ENCODE measurements around the gene RMI2. TPM values are rescaled to one million over a fixed set of nuclear protein-coding genes. Genes with fewer than 3 reads are reported as not detected.

The RMI2 gene
- total RNA-seq, 2 experiments from 2014 or later, result 68.9 to 69.9 TPM

- CTCF ChIA-PET, result interaction anchor here (0.9 to 1.5 kb wide), 2 partner anchors 21 to 94 kb away, joined by 3 read pairs; no protein-coding TSS in a partner anchor
- no peak overlapping the region for H3K4me3 Mint-ChIP-seq
Observed at GRCh38 chr16:11350921-11351335, 5.7 kb downstream of the RMI2 start.

DNA sequence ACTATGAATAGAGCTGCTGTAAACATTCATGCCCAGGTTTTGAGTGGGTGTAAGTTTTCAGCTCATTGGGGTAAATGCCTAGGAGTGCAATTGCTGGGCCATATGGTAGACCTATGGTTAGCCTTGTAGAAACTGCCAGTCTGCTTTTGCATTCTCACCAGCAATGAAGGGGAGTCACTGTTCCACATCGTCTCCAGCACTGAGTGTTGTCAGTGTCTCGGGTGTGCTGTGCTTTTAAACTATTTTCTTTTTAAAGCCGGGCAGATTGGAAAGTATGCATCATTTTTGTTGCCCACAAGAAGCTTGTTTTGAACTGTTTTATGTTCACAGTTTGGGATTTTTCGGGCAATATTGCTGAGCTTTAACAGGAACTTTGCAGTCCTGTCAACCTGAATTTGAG is 7.9 kb downstream of the RMI2 start:
- no peak for DNase-seq
- intact Hi-C loops (cut with micrococcal nuclease), result no loop called here
- H3K27ac Mint-ChIP-seq, result peak overlapping the region; percentile 98
- H3K4me1 Mint-ChIP-seq (ENCODE audit: low read depth), result peaks cover 70% of the 10 kb centered on the region
- peaks cover 6% of the 10 kb centered on the region for H3K9me3 Mint-ChIP-seq
- ChIA-PET POLR2A (interaction anchor here (1.1 to 3.3 kb wide), 2 partner anchors 56 to 97 kb away, joined by 4 to 47 read pairs; partner anchors contain the start of gene SOCS1), CTCF (interaction anchor here (0.6 to 5.1 kb wide), 7 partner anchors 19 to 388 kb away, joined by 3 to 59 read pairs (median 13); partner anchors contain the start of gene SOCS1)
- peaks cover 52% of the 10 kb centered on the region for H3K36me3 Mint-ChIP-seq
- H3K4me3 Mint-ChIP-seq, result no peak overlapping the region
- H3K27me3 Mint-ChIP-seq, result peaks cover 13% of the 10 kb centered on the region

More at GRCh38 chr16:11350921-11351335, 5.7 kb downstream of the RMI2 start:
- DNase-seq, result no peak
- Mint-ChIP-seq H3K27ac (no peak overlapping the region), H3K9me3 (peaks cover 6% of the 10 kb centered on the region), H3K36me3 (peaks cover 55% of the 10 kb centered on the region), H3K4me1 (ENCODE audit: low read depth) (peaks cover 67% of the 10 kb centered on the region), H3K27me3 (peaks cover 3% of the 10 kb centered on the region)
- intact Hi-C loops (cut with micrococcal nuclease), result no loop called here
- POLR2A ChIA-PET, result no interaction called here

DNA sequence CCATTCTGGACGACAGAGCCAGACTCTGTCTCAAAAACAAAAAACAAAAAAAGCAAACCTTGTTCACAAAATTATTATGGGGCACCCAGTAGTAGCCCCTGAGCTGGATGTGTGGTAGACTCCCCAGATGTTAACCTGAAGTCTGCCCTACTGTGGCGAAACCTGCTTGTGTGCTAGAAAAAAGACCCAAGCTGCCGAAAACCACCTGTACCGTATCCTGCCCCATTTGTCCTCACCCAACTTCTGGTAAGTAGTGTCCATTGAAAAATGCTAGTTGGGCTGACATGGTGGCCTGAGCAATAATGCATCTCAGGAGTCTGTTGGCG is 9.1 kb downstream of the RMI2 start:
- Mint-ChIP-seq H3K4me3 (peak overlapping the region; percentile 67), H3K27ac (peak overlapping the region; percentile 98), H3K4me1 (ENCODE audit: low read depth) (peaks cover 62% of the 10 kb centered on the region), H3K9me3 (peaks cover 6% of the 10 kb centered on the region), H3K36me3 (peaks cover 47% of the 10 kb centered on the region), H3K27me3 (peaks cover 16% of the 10 kb centered on the region)
- ChIA-PET CTCF (interaction anchor here (0.7 to 5.1 kb wide), 16 partner anchors 18 to 396 kb away, joined by 3 to 59 read pairs (median 5); partner anchors contain the start of gene SOCS1), POLR2A (interaction anchor here (0.6 to 3.5 kb wide), 16 partner anchors 8 to 390 kb away, joined by 3 to 47 read pairs (median 4); partner anchors contain the start of gene SOCS1)
- intact Hi-C loops (cut with micrococcal nuclease), result loop anchor here (1.0 to 2.0 kb wide), 6 partner anchors 9 to 260 kb away; partner anchors contain the start of gene RMI2
- DNase-seq, result no peak

- Mint-ChIP-seq H3K36me3 (peaks cover 42% of the 10 kb centered on the region), H3K4me1 (ENCODE audit: low read depth) (peaks cover 57% of the 10 kb centered on the region), H3K27ac (peak overlapping the region; percentile 98), H3K4me3 (peak overlapping the region; percentile 67), H3K27me3 (peaks cover 20% of the 10 kb centered on the region), H3K9me3 (peaks cover 6% of the 10 kb centered on the region)
- ChIA-PET POLR2A (interaction anchor here (0.6 to 3.5 kb wide), 15 partner anchors 8 to 391 kb away, joined by 3 to 47 read pairs (median 4); partner anchors contain the start of gene SOCS1), CTCF (interaction anchor here (0.7 to 5.1 kb wide), 16 partner anchors 17 to 397 kb away, joined by 3 to 59 read pairs (median 5); partner anchors contain the start of gene SOCS1)
- intact Hi-C loops (cut with micrococcal nuclease), result loop anchor here (1.0 to 5.0 kb wide), 11 partner anchors 8 to 390 kb away; partner anchors contain the start of gene RMI2
- DNase-seq, result peak; percentile 90
Observed at GRCh38 chr16:11354733-11355574, 9.7 kb downstream of the RMI2 start.

DNA sequence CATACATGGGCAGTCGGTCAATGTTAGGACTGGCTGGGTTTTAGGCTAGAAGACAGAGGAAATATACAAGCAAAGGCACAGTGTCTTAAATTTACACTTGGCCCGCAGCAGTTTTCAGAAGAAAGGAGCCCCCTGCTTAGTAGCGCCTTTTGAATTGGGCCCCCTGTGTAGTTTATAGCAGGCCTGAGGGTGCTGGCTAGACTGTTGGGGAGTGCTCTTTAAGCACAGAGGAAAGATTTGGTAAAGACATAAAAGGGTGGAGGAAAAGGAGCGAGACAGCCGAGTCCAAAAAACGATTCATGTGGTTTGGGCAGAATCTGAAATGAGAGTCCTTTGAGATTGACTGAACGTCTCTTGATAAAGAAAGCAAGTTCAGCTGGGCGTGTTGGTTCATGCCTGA is 10.6 kb downstream of the RMI2 start:
- peaks cover 6% of the 10 kb centered on the region for H3K9me3 Mint-ChIP-seq
- ChIA-PET POLR2A (interaction anchor here (1.2 to 3.5 kb wide), 6 partner anchors 7 to 390 kb away, joined by 6 to 47 read pairs (median 8); partner anchors contain the start of gene SOCS1), CTCF (interaction anchor here (0.8 to 5.1 kb wide), 22 partner anchors 8 to 401 kb away, joined by 3 to 59 read pairs (median 5); partner anchors contain the start of gene SOCS1)
- H3K27me3 Mint-ChIP-seq, result peaks cover 25% of the 10 kb centered on the region
- intact Hi-C loops (cut with micrococcal nuclease), result loop anchor here (1.0 to 5.0 kb wide), 8 partner anchors 7 to 391 kb away; no protein-coding TSS in a partner anchor
- peaks cover 37% of the 10 kb centered on the region for H3K36me3 Mint-ChIP-seq
- H3K4me1 Mint-ChIP-seq (ENCODE audit: low read depth), result peaks cover 53% of the 10 kb centered on the region
- H3K4me3 Mint-ChIP-seq, result peak overlapping the region; percentile 67
- peak; percentile 31 for DNase-seq
- H3K27ac Mint-ChIP-seq, result peak overlapping the region; percentile 98

GRCh38 chr16:11356573-11357331 is 11.5 kb downstream of the RMI2 start:
- intact Hi-C loops (cut with micrococcal nuclease), result loop anchor here (5.0 kb wide), 1 partner anchor 304 kb away; no protein-coding TSS in a partner anchor
- peaks cover 6% of the 10 kb centered on the region for H3K9me3 Mint-ChIP-seq
- peak; percentile 73 for DNase-seq
- H3K4me1 Mint-ChIP-seq (ENCODE audit: low read depth), result peaks cover 58% of the 10 kb centered on the region
- peaks cover 28% of the 10 kb centered on the region for H3K27me3 Mint-ChIP-seq
- H3K27ac Mint-ChIP-seq, result peak overlapping the region; percentile 18
- ChIA-PET CTCF (interaction anchor here (0.8 to 5.1 kb wide), 25 partner anchors 9 to 409 kb away, joined by 3 to 59 read pairs (median 5); partner anchors contain the start of gene SOCS1), POLR2A (interaction anchor here (0.5 to 3.5 kb wide), 5 partner anchors 100 to 612 kb away, joined by 3 to 15 read pairs (median 7); partner anchors contain the start of gene SOCS1)
- peaks cover 30% of the 10 kb centered on the region for H3K36me3 Mint-ChIP-seq
- peak overlapping the region; percentile 13 for H3K4me3 Mint-ChIP-seq

- intact Hi-C loops (cut with micrococcal nuclease), result loop anchor here (5.0 kb wide), 1 partner anchor 306 kb away; no protein-coding TSS in a partner anchor
- H3K4me3 Mint-ChIP-seq, result no peak overlapping the region
- H3K27me3 Mint-ChIP-seq, result peaks cover 28% of the 10 kb centered on the region
- H3K27ac Mint-ChIP-seq, result no peak overlapping the region
- peaks cover 63% of the 10 kb centered on the region for H3K4me1 Mint-ChIP-seq (ENCODE audit: low read depth)
- no peak for DNase-seq
- H3K36me3 Mint-ChIP-seq, result peaks cover 21% of the 10 kb centered on the region
- ChIA-PET POLR2A (no interaction called here), CTCF (interaction anchor here (0.9 to 4.7 kb wide), 8 partner anchors 13 to 409 kb away, joined by 3 to 23 read pairs (median 4); partner anchors contain the start of gene SOCS1)
- no peaks in the 10 kb centered on the region for H3K9me3 Mint-ChIP-seq
Observed at GRCh38 chr16:11358531-11358930, 13.3 kb downstream of the RMI2 start.

DNA sequence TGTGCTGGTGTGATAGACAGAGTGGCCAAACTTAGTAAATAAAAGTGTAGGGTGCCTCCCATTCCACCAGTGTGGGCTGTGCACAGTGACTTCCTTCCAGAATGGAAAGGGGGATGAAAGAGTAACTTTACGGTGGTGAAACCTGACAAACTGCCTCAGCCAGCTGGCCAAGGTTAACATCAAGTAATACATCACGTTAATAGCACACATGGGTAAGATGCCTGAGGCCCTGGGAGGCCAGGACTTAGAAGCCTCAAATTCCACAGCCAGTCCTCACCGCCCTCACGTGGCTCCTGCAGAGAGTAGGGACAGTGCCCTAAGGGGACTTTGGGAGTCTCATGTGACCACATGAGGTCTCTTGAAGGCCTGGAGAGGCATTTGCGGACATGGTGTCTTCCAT is 14.1 kb downstream of the RMI2 start:
- ChIA-PET CTCF (interaction anchor here (0.6 to 4.7 kb wide), 6 partner anchors 12 to 422 kb away, joined by 3 to 23 read pairs (median 3); no protein-coding TSS in a partner anchor), POLR2A (interaction anchor here (0.8 kb wide), 1 partner anchor 12 kb away, joined by 4 read pairs; no protein-coding TSS in a partner anchor)
- Mint-ChIP-seq H3K4me3 (no peak overlapping the region), H3K27ac (no peak overlapping the region), H3K4me1 (ENCODE audit: low read depth) (peaks cover 56% of the 10 kb centered on the region), H3K9me3 (no peaks in the 10 kb centered on the region), H3K36me3 (peaks cover 17% of the 10 kb centered on the region), H3K27me3 (peaks cover 28% of the 10 kb centered on the region)
- intact Hi-C loops (cut with micrococcal nuclease), result loop anchor here (5.0 kb wide), 1 partner anchor 307 kb away; no protein-coding TSS in a partner anchor
- no peak for DNase-seq

GRCh38 chr16:11360641-11361373 is 15.5 kb downstream of the RMI2 start:
- H3K27me3 Mint-ChIP-seq, result peaks cover 28% of the 10 kb centered on the region
- H3K27ac Mint-ChIP-seq, result no peak overlapping the region
- no peaks in the 10 kb centered on the region for H3K9me3 Mint-ChIP-seq
- POLR2A ChIA-PET, result no interaction called here
- intact Hi-C loops (cut with micrococcal nuclease), result no loop called here
- H3K4me3 Mint-ChIP-seq, result no peak overlapping the region
- CTCF ChIA-PET, result interaction anchor here (1.2 to 4.7 kb wide), 2 partner anchors 11 to 105 kb away, joined by 3 to 23 read pairs; no protein-coding TSS in a partner anchor
- no peak for DNase-seq
- peaks cover 12% of the 10 kb centered on the region for H3K36me3 Mint-ChIP-seq
- H3K4me1 Mint-ChIP-seq (ENCODE audit: low read depth), result peaks cover 49% of the 10 kb centered on the region

- intact Hi-C loops (cut with micrococcal nuclease), result no loop called here
- CTCF ChIA-PET, result interaction anchor here (0.7 to 4.7 kb wide), 4 partner anchors 10 to 137 kb away, joined by 3 to 23 read pairs (median 7); no protein-coding TSS in a partner anchor
- peaks cover 4% of the 10 kb centered on the region for H3K36me3 Mint-ChIP-seq
- DNase-seq, result peak; percentile 66
- no peaks in the 10 kb centered on the region for H3K9me3 Mint-ChIP-seq
- POLR2A ChIA-PET, result interaction anchor here (0.9 to 1.2 kb wide), 2 partner anchors 18 to 257 kb away, joined by 3 read pairs; no protein-coding TSS in a partner anchor
- H3K27ac Mint-ChIP-seq, result peak overlapping the region; percentile 30
- H3K4me3 Mint-ChIP-seq, result peak overlapping the region; percentile 45
- H3K27me3 Mint-ChIP-seq, result peaks cover 26% of the 10 kb centered on the region
- peaks cover 39% of the 10 kb centered on the region for H3K4me1 Mint-ChIP-seq (ENCODE audit: low read depth)
Observed at GRCh38 chr16:11361701-11362451, 16.6 kb downstream of the RMI2 start.

All from activated CD4-positive, alpha-beta memory T cell treated with anti-CD3 and anti-CD28 coated beads for 36 hours (primary cell).